H1 (cell line): ENCODE measurements around the gene SOX15. TPM values are rescaled to one million over a fixed set of nuclear protein-coding genes. Genes with fewer than 3 reads are reported as not detected.

ENCODE experiments used
- CTCF ChIA-PET: fragments of 300-600 bp; sonication (Branson Sonifier 250); formaldehyde crosslinking; loops from one replicate; lab custom pipeline; 2021; ENCODE audit not compliant: partially characterized antibody; lab: Charles Lee
- POLR2A ChIA-PET: fragments of 300-600 bp; sonication (Branson Sonifier 250); formaldehyde crosslinking; loops from one replicate; lab custom pipeline; 2021; ENCODE audit warnings: inconsistent platforms; ENCODE audit not compliant: partially characterized antibody; lab: Charles Lee
- DNase-seq, 2 experiments: peaks; one replicate each; pipeline versions ENCODE4 v3.0.0 to v3.0.0-alpha.2; 2010 to 2022; ENCODE audit warnings: low spot score in 2 of 2, low read depth in 1 of 2, mixed read lengths in 1 of 2
- FAIRE-seq: peaks from 2 replicates; lab custom pipeline; 2011; peaks lifted over from hg19 to GRCh38; lab: Jason Lieb, UNC
- H2AFZ ChIP-seq: 2 replicates; pipeline ENCODE4 v1.8.1; 2012; ENCODE audit warnings: low read length, inconsistent platforms
- H2AK5ac ChIP-seq: 2 replicates; pipeline ENCODE4 v1.6.1; 2013; ENCODE audit warnings: low read depth, low read length
- H2BK120ac ChIP-seq: replicated peaks from 2 replicates; pipeline ENCODE3; 2013; ENCODE audit warnings: low read depth, low read length, inconsistent platforms
- H2BK12ac ChIP-seq: 2 replicates; pipeline ENCODE4 v1.6.1; 2013; ENCODE audit warnings: low read depth, low read length
- H2BK15ac ChIP-seq: 2 replicates; pipeline ENCODE4 v1.6.1; 2013; ENCODE audit warnings: low read length
- H2BK20ac ChIP-seq: 2 replicates; pipeline ENCODE4 v1.6.1; 2013; ENCODE audit warnings: low read length
- H2BK5ac ChIP-seq: 2 replicates; pipeline ENCODE4 v1.6.1; 2013; ENCODE audit warnings: low read depth, low read length
- H3K14ac ChIP-seq: 2 replicates; pipeline ENCODE4 v1.6.1; 2013; ENCODE audit warnings: inconsistent platforms; ENCODE audit not compliant: insufficient read length
- H3K18ac ChIP-seq: 2 replicates; pipeline ENCODE4 v1.6.1; 2013; ENCODE audit warnings: low read length; ENCODE audit errors: extremely low read depth
- H3K23ac ChIP-seq: 2 replicates; pipeline ENCODE4 v1.6.1; 2013; ENCODE audit warnings: inconsistent platforms; ENCODE audit not compliant: insufficient read length
- H3K23me2 ChIP-seq: 2 replicates; pipeline ENCODE4 v1.6.1; 2013; ENCODE audit warnings: low read depth, low read length
- H3K27ac ChIP-seq: 2 replicates; pipeline ENCODE4 v1.6.1; 2011; ENCODE audit warnings: low read depth, low read length, inconsistent platforms
- H3K27me3 ChIP-seq, 4 experiments: replicated peaks in 1 of 4; 1 replicate in 1 of 4; 2 replicates in 3 of 4; pipeline versions ENCODE4 v1.6.1 to v1.8.1; 2011 to 2013; ENCODE audit warnings: low read length in 3 of 4, mild to moderate bottlenecking in 3 of 4, inconsistent platforms in 2 of 4, mixed read lengths in 2 of 4, moderate library complexity in 1 of 4; ENCODE audit not compliant: control insufficient read depth in 3 of 4, insufficient read depth in 3 of 4; ENCODE audit errors: extremely low read depth in 1 of 4
- H3K36me3 ChIP-seq, 4 experiments: 2 replicates each; pipeline versions ENCODE4 v1.6.1 to v1.8.1; 2011 to 2013; ENCODE audit warnings: mild to moderate bottlenecking in 4 of 4, low read length in 3 of 4, moderate library complexity in 2 of 4, control low read depth in 1 of 4, inconsistent platforms in 1 of 4; ENCODE audit not compliant: insufficient read depth in 4 of 4, control insufficient read depth in 2 of 4
- H3K4ac ChIP-seq: replicated peaks from 2 replicates; pipeline ENCODE3; 2013; ENCODE audit warnings: low read length, low read depth, mixed read lengths, inconsistent platforms; ENCODE audit not compliant: insufficient read length
- H3K4me1 ChIP-seq, 4 experiments: replicated peaks in 1 of 4; 1 replicate in 1 of 4; 2 replicates in 3 of 4; pipeline versions ENCODE4 v1.6.1 to v1.8.1; 2011 to 2013; ENCODE audit warnings: low read length in 3 of 4, inconsistent platforms in 2 of 4, mixed read lengths in 1 of 4; ENCODE audit not compliant: insufficient read depth in 4 of 4, control insufficient read depth in 3 of 4
- H3K4me2 ChIP-seq, 2 experiments: 2 replicates each; pipeline versions ENCODE4 v1.6.1 to v1.8.1; 2011 to 2013; ENCODE audit warnings: low read depth in 2 of 2, low read length in 2 of 2, control low read depth in 1 of 2, inconsistent platforms in 1 of 2, mild to moderate bottlenecking in 1 of 2; ENCODE audit not compliant: insufficient read depth in 1 of 2
- H3K4me3 ChIP-seq, 4 experiments: fragments of 200-600, 300-600 bp in 1 of 4; sonication (generic), shearing (Covaris generic), sonication (Bioruptor Twin) in 1 of 4; 2 replicates each; pipeline versions ENCODE4 v1.5.1 to v1.8.1; 2011 to 2016; ENCODE audit warnings: low read length in 4 of 4, low read depth in 3 of 4, control low read depth in 2 of 4, inconsistent platforms in 2 of 4, mild to moderate bottlenecking in 2 of 4, mixed read lengths in 1 of 4, moderate library complexity in 1 of 4; ENCODE audit not compliant: insufficient read depth in 2 of 4; ENCODE audit errors: extremely low read depth in 1 of 4
- H3K56ac ChIP-seq: replicated peaks from 2 replicates; pipeline ENCODE3; 2013; ENCODE audit warnings: low read depth, mild to moderate bottlenecking, mixed read lengths, low read length, inconsistent platforms; ENCODE audit not compliant: insufficient read length
- H3K79me1 ChIP-seq: 2 replicates; pipeline ENCODE4 v1.6.1; 2013; ENCODE audit warnings: low read depth, low read length, control low read depth
- H3K79me2 ChIP-seq, 2 experiments: 2 replicates each; pipeline versions ENCODE4 v1.6.1 to v1.8.1; 2012 to 2013; ENCODE audit warnings: low read length in 2 of 2, mild to moderate bottlenecking in 2 of 2, inconsistent platforms in 1 of 2; ENCODE audit not compliant: insufficient read depth in 2 of 2, control insufficient read depth in 1 of 2
- H3K9ac ChIP-seq, 4 experiments: replicated peaks in 1 of 4; 1 replicate in 1 of 4; 2 replicates in 3 of 4; pipeline versions ENCODE4 v1.6.1 to v1.8.1; 2011 to 2013; ENCODE audit warnings: low read depth in 3 of 4, low read length in 3 of 4, control low read depth in 2 of 4, mild to moderate bottlenecking in 2 of 4, moderate library complexity in 2 of 4, inconsistent platforms in 1 of 4; ENCODE audit errors: extremely low read depth in 1 of 4
- H3K9me3 ChIP-seq, 2 experiments: 2 replicates each; pipeline versions ENCODE4 v1.6.1 to v1.8.1; 2012 to 2013; ENCODE audit warnings: mild to moderate bottlenecking in 2 of 2, moderate library complexity in 2 of 2, control low read depth in 1 of 2, inconsistent platforms in 1 of 2, low read depth in 1 of 2, low read length in 1 of 2, mixed read lengths in 1 of 2; ENCODE audit not compliant: insufficient read depth in 2 of 2
- H4K20me1 ChIP-seq, 2 experiments: replicated peaks in 1 of 2; 2 replicates each; pipeline versions ENCODE3 to v1.8.1; 2011 to 2013; ENCODE audit warnings: inconsistent platforms in 2 of 2, low read length in 2 of 2, mild to moderate bottlenecking in 1 of 2; ENCODE audit not compliant: insufficient read depth in 2 of 2, control insufficient read depth in 1 of 2
- H4K5ac ChIP-seq: 2 replicates; pipeline ENCODE4 v1.6.1; 2013; ENCODE audit warnings: low read length, low read depth, mixed read lengths, inconsistent platforms; ENCODE audit not compliant: insufficient read length
- H4K8ac ChIP-seq: 2 replicates; pipeline ENCODE4 v1.8.0; 2013; ENCODE audit warnings: mild to moderate bottlenecking, moderate library complexity, low read length, inconsistent platforms; ENCODE audit not compliant: insufficient read depth; ENCODE audit errors: extremely low read depth
- H4K91ac ChIP-seq: replicated peaks from 2 replicates; pipeline ENCODE3; 2013; ENCODE audit warnings: low read length, mixed read lengths, inconsistent platforms; ENCODE audit not compliant: insufficient read length
- CBX8 ChIP-seq: fragments of 300-800, 300-1000 bp; sonication (generic); IDR thresholded peaks from 2 replicates; pipeline ENCODE4 v1.7.1; 2016; ENCODE audit warnings: low read depth, low read length, borderline replicate concordance
- FOSL1 ChIP-seq: IDR thresholded peaks from 2 replicates; pipeline ENCODE4 v1.6.1; 2011; ENCODE audit warnings: mild to moderate bottlenecking, low read depth, low read length, moderate library complexity; ENCODE audit not compliant: insufficient read depth
- GABPA ChIP-seq: IDR thresholded peaks from 2 replicates; pipeline ENCODE4 v1.6.1; 2011; ENCODE audit warnings: mild to moderate bottlenecking, low read length, moderate library complexity, borderline replicate concordance; ENCODE audit not compliant: insufficient read depth
- JUND ChIP-seq: IDR thresholded peaks from 2 replicates; pipeline ENCODE4 v1.6.1; 2011; ENCODE audit warnings: mild to moderate bottlenecking, improper control_type of control experiment, low read length
- KDM1A ChIP-seq: fragments of 200-600, 300-600 bp; sonication (generic); IDR thresholded peaks from 2 replicates; pipeline ENCODE4 v1.7.1; 2016; ENCODE audit warnings: mild to moderate bottlenecking, low read length, borderline replicate concordance
- RFX5 ChIP-seq: IDR thresholded peaks from 2 replicates; pipeline ENCODE4 v1.6.1; 2011; ENCODE audit warnings: low read depth, low read length, improper control_type of control experiment, borderline replicate concordance
- SAP30 ChIP-seq: fragments of 300-600 bp; sonication (generic); IDR thresholded peaks from 2 replicates; pipeline ENCODE4 v1.7.1; 2012; ENCODE audit warnings: low read length, moderate library complexity, mild to moderate bottlenecking, inconsistent platforms; ENCODE audit not compliant: insufficient read depth, insufficient replicate concordance
- SIRT6 ChIP-seq: IDR thresholded peaks from one replicate; pipeline ENCODE4 v1.7.1; 2012; ENCODE audit warnings: low read length, inconsistent platforms
- SP1 ChIP-seq: IDR thresholded peaks from 2 replicates; pipeline ENCODE4 v1.6.1; 2011; ENCODE audit warnings: low read depth, low read length
- SP2 ChIP-seq: IDR thresholded peaks from 2 replicates; pipeline ENCODE4 v1.6.1; 2012; ENCODE audit warnings: mild to moderate bottlenecking, low read length, inconsistent platforms
- SUZ12 ChIP-seq: fragments of 200-600 bp; sonication (generic); IDR thresholded peaks from 2 replicates; pipeline ENCODE4 v1.6.1; 2012; ENCODE audit warnings: mild to moderate bottlenecking, inconsistent platforms, low read length, moderate library complexity, mixed read lengths
- WGBS, 2 experiments: shearing (Covaris generic) in 1 of 2; methylation state at CpG; one replicate each; pipeline versions ENCODE4 v1.1.6 to v1.1.7; 2013 to 2015; ENCODE audit warnings: low lambda C conversion rate in 2 of 2, mixed read lengths in 2 of 2, inconsistent platforms in 1 of 2, low coverage in 1 of 2, missing lambda C conversion rate in 1 of 2; ENCODE audit not compliant: insufficient replicate concordance in 2 of 2, insufficient coverage in 1 of 2, insufficient read length in 1 of 2; ENCODE audit errors: extremely low coverage in 1 of 2, missing lambda C conversion rate in 1 of 2; 5-methylcytosine and 5-hydroxymethylcytosine counted together
- polyA plus RNA-seq, 7 experiments: library from polyadenylated mRNA; depleted of rRNA in 3 of 7; stranded (reverse) in 5 of 7; unstranded in 2 of 7; fragments of >200 nt in 5 of 7; fragments of 200-250 nt in 2 of 7; gene quantifications; 1 replicate in 5 of 7; 2 replicates in 1 of 7; 4 replicates in 1 of 7; pipeline versions ENCODE4 v1.2.1 to v1.2.3, GENCODE V29; 2011 to 2013; ENCODE audit warnings: missing spikeins in 2 of 7, mixed read lengths in 2 of 7
- total RNA-seq: library from RNA; stranded (reverse); fragmentation: NEBNext Ultra II Directional; extraction: Animal tissue kit (Norgen Biotek cat#: 25700); gene quantifications from 2 replicates; pipeline ENCODE4 v1.2.1, GENCODE V29; 2021
- TF ChIP-seq, protein P1 (sequence below): IDR thresholded peaks from 2 replicates; pipeline ENCODE4 v1.6.1; 2012; ENCODE audit warnings: inconsistent platforms

The SOX15 gene
- total and polyA plus RNA-seq, 2 of the 8 experiments (the other 6 are each of a cell fraction or from before 2014, with no cell fraction given) = 14.3 to 26.8 TPM

DNA sequence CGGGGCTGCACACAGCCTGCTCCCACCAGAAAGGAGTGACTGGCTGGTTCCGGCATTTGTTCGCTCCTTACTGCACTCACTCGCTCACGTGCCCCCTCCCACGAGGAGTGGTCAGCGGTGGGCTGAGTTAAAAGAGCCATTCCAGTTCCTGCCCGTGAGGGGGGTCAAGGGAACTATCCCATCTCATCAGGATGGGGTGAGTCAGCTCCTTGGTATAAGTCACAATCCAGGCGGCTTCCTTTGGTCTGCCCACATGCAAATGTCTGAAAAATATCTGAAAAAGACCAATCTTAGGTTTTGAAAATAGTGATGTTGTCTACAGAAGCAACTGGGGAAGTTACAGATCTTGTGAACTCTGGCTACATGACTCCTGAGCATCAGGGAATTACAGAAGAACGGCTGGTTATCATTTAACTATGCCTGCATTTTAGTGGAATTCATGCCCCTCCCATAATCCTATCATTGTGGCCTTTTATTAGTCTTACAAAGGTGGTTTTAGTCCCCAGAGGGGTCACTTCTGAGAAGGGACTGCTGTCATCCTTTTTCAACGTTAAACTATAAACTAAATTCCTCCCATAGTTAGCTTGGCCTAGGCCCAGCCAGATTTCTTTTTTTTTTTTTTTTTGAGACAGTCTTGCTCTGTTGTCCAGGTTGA lies 50.9 kb downstream of the SOX15 start:
- Histone ChIP-seq H3K4me1 (no peaks in the 10 kb centered on the region), H2BK15ac (no peak overlapping the region), H4K8ac (no peak overlapping the region), H2BK120ac (no peak overlapping the region), H3K18ac (no peak overlapping the region), H3K27me3 (no peaks in the 10 kb centered on the region; a peak in 1 of 7 replicates), H3K4ac (no peak overlapping the region), H3K23ac (no peak overlapping the region), H3K4me3 (no peak overlapping the region), H3K79me1 (no peaks in the 10 kb centered on the region), H3K9me3 (peaks cover 0 to 4% of the 10 kb centered on the region in 2 experiments; a peak in 1 of 4 replicates), H2BK5ac (no peak overlapping the region), H4K91ac (no peak overlapping the region), H3K4me2 (no peak overlapping the region), H3K14ac (no peak overlapping the region), H4K20me1 (no peaks in the 10 kb centered on the region), H2AFZ (no peak overlapping the region), H3K23me2 (no peaks in the 10 kb centered on the region), H3K79me2 (no peaks in the 10 kb centered on the region), H2BK20ac (no peak overlapping the region), H3K27ac (no peak overlapping the region), H3K9ac (no peak overlapping the region), H3K56ac (no peak overlapping the region), H3K36me3 (no peaks in the 10 kb centered on the region), H2AK5ac (no peak overlapping the region), H2BK12ac (no peak overlapping the region), H4K5ac (no peak overlapping the region)
- WGBS, 2 experiments = 76% methylated on average over 11 of the region's 11 CpGs; no CpG with 5 or more reads in 1 of the 2 experiments
- DNase-seq (no peak), FAIRE-seq (no peak)
- ChIA-PET CTCF (interaction anchor here (1.2 to 3.8 kb wide), 4 partner anchors 16 to 25 kb away, joined by 3 to 14 read pairs (median 5); no protein-coding TSS in a partner anchor), POLR2A (interaction anchor here (0.6 to 1.3 kb wide), 3 partner anchors 9 to 48 kb away, joined by 3 to 4 read pairs (median 3); partner anchors contain the start of gene TNFSF12)
- TF ChIP-seq GABPA = no peak
- no peak for TF ChIP-seq RFX5
- TF ChIP-seq SUZ12 = no peak
- no peak for TF ChIP-seq SIRT6
- TF ChIP-seq, protein P1, sequence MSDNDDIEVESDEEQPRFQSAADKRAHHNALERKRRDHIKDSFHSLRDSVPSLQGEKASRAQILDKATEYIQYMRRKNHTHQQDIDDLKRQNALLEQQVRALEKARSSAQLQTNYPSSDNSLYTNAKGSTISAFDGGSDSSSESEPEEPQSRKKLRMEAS = no peak
- no peak for TF ChIP-seq SAP30
- no peak for TF ChIP-seq SP2
- no peak for TF ChIP-seq JUND
- TF ChIP-seq SP1 = no peak
- TF ChIP-seq CBX8 = no peak
- no peak for TF ChIP-seq KDM1A
- TF ChIP-seq FOSL1 = no peak
